GM18507 (cell line): ENCODE results near the gene EIPR1.

Source experiments
- DNase-seq: peaks from one replicate; pipeline ENCODE4 v3.0.0; 2011; ENCODE audit warnings: low read depth; ENCODE audit not compliant: insufficient read length; ENCODE audit errors: extremely low spot score
- FAIRE-seq: peaks from 2 replicates; lab custom pipeline; 2011; peaks lifted over from hg19 to GRCh38; lab: Jason Lieb, UNC

Gene EIPR1

DNA sequence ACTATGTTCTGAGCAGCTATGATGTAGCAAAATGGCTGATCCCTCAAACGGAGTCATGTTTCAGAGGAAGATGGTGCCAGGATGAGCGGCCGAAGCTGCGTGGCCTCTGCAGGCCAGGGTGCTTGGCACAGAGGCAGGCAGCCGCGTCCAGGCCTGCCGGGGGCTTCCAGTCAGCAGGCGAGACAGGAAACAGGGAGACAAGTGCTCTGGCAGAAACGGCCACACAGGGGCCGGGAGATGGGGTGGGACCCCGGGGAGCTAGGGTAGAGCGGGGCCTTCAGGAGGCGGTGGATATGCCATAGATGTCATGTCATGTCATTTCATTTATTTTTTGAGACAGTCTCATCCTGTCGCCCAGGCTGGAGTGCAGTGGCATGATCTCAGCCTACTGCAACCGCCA is 50.7 kb downstream of the EIPR1 start:
- FAIRE-seq: no peak
- no peak for DNase-seq

DNA sequence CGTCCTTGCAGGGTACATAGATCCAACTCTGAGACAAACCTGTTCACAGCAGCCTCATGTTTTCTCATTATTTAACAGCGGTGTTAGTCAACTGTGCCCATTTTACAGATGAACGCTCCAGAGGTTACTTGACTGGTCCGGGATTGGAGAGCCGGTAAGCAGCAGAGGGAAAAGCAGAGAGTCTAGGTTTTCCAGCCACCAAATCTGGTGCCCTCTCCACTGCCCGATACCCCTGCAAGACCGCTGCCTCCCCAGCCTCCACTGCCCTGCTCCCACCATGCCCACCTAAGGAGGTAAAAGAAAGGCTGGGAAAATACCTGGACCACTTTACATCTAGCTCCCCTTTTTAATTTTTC is 51.5 kb downstream of the EIPR1 start:
- FAIRE-seq: no peak

DNA sequence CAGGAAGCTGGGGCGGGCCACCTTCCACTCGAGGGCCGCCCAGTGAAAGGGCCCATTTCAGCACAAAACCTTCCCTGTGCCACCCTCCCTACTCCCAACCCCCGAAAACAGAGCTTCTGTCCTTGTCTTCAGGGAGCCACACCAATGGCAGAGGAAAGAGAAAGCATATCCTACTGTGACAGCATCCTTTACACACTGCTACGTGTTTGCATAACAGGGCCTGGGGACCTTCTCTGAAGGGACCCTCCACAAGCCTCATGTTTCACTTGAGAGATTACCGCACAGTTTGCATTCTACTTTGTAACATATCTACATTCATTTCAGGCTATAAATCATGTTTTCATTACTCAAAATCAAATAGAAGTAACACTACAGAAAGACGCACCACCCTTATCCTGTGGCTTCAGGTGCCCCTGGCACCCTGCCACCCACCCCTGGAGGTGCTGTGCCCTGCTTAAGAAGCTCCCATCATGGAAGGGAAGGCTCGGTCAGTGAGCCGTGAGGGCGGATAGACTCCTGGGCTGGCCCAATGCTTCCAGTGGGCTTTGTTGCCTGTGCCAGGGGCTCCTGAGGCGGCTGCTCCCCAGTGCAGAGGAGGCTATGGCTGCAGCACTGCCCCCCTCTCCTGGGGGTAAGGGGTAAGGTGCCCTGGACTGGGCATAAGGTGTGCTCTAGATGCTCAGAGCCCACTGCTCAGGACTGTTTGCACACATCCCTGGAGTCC is 52.0 kb downstream of the EIPR1 start:
- no peak for FAIRE-seq
- DNase-seq: no peak

More for the DNA sequence above, 51.5 kb downstream of the EIPR1 start:
- no peak for DNase-seq

DNA sequence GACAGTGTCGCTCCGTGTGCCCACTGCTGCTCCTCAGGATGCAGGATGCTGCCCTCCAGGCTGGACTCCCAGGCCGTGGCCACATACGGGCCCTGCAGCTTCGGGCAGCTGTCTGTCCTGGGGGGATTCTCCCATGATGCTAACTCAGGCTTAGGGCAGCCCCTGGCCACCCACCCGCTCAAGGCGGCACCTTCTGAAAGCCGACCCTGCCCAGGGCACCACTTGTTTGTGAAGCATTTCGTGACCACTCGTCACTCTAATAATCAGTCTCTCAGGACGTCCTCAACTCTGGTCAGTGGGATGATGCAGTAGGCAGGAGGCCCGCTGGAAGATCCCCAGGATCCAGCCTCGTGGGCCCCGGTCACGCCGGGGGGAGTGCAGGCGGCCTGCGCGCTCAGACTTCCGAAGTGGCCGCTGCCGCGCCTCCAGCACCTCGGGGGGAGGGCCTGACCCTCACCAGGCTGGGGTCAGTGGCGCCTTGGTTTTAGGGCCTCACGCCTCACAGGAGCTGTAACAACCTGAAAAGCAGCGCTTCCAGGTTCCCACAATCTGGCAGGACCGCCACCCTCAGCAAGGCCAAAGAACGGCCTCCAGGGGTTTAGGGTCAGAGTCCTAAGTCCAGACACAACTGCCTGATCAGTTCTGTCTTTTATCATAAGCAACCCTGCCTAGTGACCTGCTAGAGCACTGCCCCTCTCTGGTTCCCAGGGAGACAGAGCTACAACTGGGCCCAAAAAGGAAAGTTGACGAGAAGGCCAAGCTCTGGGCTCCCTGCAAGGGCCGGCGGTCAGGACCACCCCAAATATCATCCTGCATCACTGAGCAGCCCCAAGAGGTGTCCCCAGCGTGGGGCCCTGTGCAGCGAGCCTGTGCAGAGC is 53.0 kb downstream of the EIPR1 start:
- DNase-seq: no peak
- no peak for FAIRE-seq

DNA sequence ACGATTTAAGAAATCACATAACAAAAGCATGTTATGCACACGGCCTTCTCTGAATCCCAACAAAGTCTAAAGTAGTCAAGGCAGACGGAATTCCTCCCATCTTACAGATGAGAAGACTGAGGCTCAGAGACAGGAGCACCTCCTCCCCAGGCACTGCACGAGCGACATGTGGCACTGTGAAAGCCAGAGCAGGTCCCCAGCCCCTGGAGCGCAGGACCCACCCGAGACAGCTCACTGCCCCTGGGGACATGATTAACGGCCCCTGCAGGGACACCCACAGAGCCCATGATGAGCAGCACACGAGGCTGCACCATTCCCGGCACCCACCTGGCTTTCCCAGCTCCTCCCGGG is 53.6 kb downstream of the EIPR1 start:
- DNase-seq (no peak), FAIRE-seq (no peak)

DNA sequence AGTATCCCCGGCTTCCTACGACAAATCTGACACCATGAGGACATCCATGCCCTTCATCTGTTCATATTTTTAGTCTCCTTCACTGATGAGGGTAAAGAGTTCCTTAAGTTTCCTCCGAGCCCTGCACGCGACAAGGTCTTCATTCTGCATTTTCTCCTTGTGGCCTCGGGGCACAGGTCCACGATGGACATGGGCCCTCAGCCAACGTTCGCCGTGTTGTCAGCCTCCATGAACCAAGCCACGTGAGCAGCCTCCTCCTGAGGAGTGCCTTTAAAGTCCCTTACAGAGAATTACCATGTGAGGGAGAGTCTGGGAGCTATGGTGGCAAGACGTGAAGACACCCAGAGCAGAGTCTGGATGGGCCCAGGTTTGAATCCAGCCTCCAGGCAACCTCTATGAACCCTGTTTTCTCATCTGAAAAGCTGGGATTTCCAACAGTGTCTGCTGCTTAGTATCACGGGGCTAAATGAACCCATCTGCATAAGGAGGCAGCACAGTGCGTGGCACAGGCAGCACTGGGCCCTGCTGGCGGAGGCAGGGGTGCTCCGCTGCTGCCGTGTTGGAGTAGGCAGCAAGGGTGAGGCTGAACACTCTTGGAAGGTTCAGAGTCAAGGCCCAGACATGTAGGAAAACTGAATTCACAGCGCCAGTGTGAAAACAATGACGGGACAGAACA is 54.1 kb downstream of the EIPR1 start:
- DNase-seq (no peak), FAIRE-seq (no peak)

DNA sequence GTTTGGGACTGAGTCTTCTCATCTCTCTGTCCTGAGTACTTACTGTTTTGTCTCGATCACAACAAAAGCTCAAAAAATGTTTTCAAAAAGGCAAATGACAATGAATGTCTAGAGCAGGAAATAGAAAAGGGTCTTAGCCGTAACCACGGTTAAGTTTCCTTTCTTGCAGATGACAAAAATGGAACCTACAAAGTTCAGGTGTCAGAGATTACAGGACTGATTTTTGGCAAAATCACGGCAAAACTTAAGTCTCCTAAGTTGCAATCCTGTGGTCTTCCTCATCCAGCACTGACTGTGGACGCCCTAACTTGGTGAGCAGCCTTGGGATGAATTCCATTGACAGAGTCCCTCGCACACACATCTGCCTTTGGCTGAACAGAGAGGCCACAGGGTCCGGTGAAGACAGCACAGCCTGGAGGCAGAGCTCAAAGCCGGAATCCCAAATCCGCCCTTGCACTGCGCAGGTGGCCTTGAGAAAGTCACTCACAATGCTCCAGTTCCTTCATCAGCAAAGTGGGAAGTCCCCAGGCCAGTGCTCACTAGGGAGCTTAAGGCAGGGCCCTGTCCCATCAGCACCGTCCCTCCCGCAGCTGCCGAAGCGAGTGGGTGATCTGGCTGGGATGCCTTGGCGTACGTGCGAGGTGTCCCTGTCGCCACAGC is 55.2 kb downstream of the EIPR1 start:
- FAIRE-seq: no peak

DNA sequence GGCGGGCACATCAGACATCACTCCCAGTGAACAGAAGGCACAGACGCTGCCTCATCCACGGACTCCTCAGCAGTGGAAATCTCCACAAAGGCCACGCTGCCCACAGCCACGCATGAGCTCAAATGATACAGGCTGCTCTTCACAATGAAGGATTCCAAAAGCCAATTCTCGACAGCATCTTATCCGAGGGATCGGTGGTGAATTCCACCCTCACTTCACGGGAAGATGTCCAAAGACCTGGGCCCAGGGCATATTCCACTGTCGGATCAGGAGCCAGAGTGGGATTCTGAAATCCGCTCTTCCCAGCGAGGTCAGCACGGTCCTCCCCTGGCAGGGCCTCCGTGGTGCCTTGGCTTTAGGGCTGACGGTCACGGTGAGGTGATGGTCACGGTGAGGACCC is 55.8 kb downstream of the EIPR1 start:
- no peak for DNase-seq
- FAIRE-seq: no peak

More for the DNA sequence above, 55.2 kb downstream of the EIPR1 start:
- DNase-seq: no peak

DNA sequence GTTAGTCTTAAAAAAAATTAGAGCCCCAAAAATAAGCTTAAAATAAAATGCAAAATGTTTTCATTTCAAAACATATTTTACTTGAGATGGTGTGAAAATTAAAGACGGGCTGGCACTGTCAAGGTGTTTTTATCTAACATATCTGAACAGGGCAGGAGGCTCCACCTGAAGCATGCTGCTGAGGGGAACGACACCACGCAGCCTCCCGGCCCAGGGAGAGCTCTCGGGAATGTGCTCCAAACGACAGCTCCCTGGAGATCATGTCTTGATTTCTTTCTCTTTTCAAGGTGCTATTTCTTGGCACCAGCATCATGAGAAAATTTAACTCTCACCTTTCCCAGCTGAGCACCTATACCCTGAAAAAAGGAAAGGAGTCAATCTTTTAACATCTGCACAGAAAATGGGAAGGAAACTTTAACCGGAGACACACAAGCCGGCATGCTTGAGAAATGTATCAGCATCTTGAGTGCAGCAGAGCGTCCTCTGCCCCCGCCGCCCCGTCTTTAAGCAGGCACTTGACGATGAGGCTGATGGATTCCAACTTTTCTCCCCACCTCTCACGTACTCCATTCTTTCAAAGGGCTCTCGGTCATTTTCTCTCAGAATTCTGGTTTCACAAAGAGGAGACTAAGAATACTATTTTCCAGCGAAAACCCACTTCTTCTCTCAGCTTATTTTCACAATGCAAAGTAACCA is 56.6 kb downstream of the EIPR1 start:
- DNase-seq: no peak
- no peak for FAIRE-seq

DNA sequence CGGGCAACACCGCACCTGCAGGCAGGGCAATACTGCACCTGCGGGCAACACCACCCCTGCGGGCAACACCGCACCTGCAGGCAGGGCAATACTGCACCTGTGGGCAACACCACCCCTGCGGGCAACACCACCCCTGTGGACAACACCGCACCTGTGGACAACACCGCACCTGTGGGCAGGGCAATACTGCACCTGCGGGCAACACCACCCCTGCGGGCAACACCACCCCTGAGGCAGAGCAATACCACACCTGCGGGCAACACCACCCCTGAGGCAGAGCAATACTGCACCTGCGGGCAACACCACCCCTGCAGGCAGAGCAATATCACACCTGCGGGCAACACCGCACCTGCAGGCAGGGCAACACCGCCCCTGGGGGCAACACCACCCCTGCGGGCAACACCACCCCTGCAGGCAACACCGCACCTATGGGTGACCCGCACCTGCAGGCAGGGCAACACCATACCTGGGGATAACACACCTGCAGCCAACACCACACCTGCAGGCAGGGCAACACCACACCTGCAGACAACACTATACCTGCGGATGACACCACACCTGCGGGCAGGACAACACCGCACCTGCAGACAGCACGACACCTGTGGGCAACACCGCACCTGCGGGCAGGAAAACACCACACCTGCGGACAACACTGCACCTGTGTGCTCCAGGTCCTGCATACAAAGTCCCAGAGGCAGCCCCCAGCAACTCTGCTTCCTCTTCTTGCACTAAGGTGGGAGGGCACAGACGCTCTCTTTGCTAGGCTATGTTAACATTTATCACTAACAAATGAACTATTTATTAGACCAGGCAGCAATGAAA is 57.7 kb downstream of the EIPR1 start:
- DNase-seq: no peak
- no peak for FAIRE-seq

DNA sequence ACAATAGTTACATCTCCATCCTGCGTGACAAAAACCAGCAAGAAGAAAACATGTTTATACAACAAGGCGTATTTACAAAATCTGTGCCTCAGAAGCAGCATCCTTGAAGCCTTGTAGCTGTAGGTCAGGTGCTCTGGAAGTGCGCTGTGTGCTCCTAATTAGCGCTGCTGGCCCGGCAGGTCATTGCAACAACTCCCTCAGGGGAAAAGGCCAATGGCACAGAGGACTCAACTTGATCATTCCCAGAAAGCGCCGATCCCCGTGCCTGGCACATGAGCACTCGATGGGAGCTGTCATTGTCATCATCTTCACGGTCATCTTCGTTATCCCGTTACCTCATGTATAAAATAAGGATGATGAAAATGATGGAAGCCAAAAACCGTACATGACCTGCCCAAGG is 58.5 kb downstream of the EIPR1 start:
- DNase-seq (no peak), FAIRE-seq (no peak)

DNA sequence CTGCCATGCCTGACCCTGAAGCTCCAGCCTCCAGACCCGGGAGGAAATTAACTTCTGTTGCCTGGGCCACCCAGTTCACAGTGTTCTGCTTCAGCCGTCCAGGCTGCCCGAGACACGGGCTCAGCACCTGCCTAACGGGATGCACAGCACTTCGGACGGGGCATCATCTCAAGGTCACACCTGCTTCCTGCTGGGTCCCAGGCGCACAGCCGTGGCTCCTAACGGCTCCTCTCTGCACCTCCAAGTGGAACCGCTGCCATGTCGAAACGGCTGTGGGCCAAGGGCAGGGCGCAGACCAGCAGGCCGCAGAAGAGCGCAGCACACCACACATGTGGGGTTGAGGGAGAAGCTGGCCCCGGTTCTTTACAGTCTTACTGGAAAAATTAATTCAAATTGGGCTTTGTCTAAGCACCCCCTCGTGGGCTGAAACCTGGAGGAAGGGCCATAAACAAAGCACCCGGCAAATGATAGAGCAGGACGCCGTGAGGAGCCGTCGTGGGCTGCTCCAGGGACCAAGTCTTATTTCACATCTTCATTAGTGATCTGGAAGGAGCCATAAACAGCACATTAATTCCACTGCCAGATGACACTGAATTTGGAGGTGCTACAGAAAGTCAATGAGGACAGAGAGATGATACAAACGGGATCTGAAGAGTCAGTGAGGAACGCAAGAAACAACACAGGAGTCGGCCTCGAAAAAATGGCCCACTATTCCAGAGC is 59.6 kb downstream of the EIPR1 start:
- DNase-seq (no peak), FAIRE-seq (no peak)

DNA sequence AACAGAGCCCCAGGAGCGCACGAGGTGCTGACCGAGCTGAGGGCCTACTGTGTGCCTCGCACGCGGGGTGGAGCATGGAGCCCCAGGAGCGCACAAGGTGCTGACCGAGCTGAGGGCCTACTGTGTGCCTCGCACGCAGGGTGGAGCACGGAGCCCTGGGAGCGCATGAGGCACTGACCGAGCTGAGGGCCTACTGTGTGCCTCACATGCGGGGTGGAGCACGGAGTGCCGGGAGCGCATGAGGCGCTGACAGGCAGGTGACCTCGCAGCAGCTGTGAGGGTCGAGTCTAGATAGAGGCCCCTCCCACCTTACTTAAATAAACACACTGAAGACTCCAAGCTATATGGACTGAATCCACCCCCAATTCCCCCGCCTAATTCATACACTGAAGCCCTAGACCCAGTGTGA is 60.3 kb downstream of the EIPR1 start:
- no peak for DNase-seq
- no peak for FAIRE-seq

DNA sequence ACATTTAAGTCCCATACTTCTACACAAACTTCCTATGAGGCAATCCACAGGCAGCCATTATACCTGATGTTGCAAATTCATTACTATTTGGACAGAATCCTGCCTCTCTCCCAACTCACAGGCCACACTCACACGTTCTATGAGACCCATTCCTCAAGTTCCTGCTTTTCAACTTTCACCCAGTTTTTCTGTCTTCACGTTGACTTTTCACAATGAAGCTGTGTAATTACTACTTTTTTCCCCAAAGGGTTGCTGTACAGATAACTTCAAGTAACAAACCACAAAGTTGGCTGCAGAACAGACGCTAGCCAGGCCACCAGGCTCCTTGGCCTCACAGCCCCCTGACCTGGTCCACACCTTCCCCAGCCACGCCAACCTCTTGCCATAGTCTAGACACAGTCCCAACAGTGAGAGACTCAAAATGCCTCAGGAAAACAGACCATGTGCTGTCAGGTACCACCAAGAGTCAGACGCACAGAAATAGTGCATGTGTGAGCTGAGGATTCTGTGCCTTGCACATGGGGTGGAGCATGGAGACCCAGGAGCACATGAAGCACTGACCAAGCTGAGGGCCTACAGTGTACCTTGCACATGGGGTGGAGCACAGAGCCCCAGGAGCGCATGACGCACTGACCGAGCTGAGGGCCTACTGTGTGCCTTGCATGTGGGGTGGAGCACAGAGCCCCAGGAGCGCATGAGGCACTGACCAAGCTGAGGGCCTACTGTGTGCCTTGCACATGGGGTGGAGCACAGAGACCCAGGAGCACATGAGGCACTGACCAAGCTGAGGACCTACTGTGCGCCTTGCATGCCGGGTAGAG is 61.0 kb downstream of the EIPR1 start:
- no peak for FAIRE-seq
- DNase-seq: no peak

DNA sequence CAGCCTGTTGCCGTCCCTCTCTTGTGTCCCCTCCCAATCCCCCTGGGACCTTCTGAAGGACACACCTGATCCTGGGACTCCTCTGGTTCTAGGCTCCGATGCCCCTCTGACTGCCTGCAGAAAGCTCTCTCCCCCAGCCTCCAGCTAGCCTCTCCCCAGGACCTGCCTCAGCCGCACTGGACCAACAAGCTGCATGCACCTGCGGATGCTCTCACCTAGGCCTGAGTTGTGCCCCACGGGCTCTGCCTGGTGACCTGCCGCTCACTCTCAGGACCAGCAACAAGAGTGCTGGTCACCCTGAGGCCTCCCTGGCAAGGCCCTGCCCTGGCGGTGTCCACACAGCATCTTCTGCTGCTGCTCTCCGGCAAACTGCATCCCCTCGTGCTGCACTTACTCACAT is 63.0 kb downstream of the EIPR1 start:
- FAIRE-seq (no peak), DNase-seq (no peak)

DNA sequence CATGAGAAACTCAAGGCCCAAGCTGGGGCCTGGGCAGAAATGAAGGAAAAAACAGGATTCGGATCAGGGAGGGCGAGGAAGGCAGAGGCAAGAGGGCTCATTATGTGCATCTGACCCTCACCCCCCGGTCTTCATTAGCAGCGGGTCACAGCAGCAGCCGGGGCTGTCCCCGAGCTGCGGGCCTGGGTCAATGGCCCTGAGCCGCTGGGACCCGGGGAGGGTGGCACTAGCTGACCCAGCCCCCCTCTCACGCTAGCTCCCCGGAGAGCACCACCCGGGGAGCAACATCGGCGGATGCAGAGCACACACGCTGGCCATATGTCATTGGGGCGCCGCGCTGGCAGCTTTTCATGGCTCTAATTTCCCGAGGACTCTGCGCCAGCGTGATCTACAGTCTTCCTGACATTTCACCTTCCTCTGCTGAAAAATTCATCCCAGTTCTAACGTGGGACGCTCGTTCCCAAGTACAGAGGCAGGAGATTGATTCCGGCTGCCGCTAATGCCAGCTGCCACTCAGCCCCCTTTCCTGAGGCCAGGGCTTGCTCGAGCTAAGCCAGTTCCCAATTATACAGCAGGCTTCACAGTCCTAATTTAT is 63.7 kb downstream of the EIPR1 start:
- no peak for DNase-seq

More for the DNA sequence above, 63.7 kb downstream of the EIPR1 start:
- FAIRE-seq: no peak
